ENCODE results near the gene ZDHHC14. TPM values are rescaled to one million over a fixed set of nuclear protein-coding genes. Genes with fewer than 3 reads are reported as not detected.

ZDHHC14 gene
- total and polyA plus RNA-seq, 2 experiments from 2014 or later = 3.0 to 7.4 TPM

- TF ChIP-seq ZNF462 (CRISPR knock-in tag; IDR thresholded peaks at IDR 0.05) = no peak
- TF ChIP-seq ZNF114 (CRISPR knock-in tag; IDR thresholded peaks at IDR 0.05) = no peak
Measured at GRCh38 chr6:157721830-157722229, 340.8 kb downstream of the ZDHHC14 start (continued).

GRCh38 chr6:157723376-157723775 lies 342.4 kb downstream of the ZDHHC14 start:
- Mint-ChIP-seq H3K4me3 (no peak overlapping the region), H3K36me3 (ENCODE audit: low read depth) (peaks cover 18% of the 10 kb centered on the region)
- no peak for ATAC-seq

More at GRCh38 chr6:157723376-157723775, 342.4 kb downstream of the ZDHHC14 start:
- Histone ChIP-seq H3K4me2 (no peak overlapping the region), H3K27ac (ENCODE audit: low read depth) (no peak overlapping the region), H2AFZ (no peak overlapping the region), H3K4me1 (ENCODE audit: insufficient read depth) (no peaks in the 10 kb centered on the region), H3K36me3 (ENCODE audit: insufficient read depth) (no peaks in the 10 kb centered on the region), H4K20me1 (replicated peaks; ENCODE audit: insufficient read depth) (no peaks in the 10 kb centered on the region), H3F3A (replicated peaks; ENCODE audit: low read depth) (no peaks in the 10 kb centered on the region), H3K4me3 (no peak overlapping the region), H3K9me2 (ENCODE audit: insufficient read depth) (0 out of 2 replicates have a peak, but pooled peaks cover 5% of the 10 kb centered on the region), H3K79me2 (replicated peaks; ENCODE audit: insufficient read depth) (no peaks in the 10 kb centered on the region), H3K27me3 (ENCODE audit: insufficient read depth) (no peaks in the 10 kb centered on the region)
- Mint-ChIP-seq H3K9me3 (peaks cover 21% of the 10 kb centered on the region), H3K4me1 (peaks cover 6% of the 10 kb centered on the region), H3K27me3 (ENCODE audit: insufficient read depth, low read depth, poor library complexity) (peaks cover 3% of the 10 kb centered on the region), H3K27ac (no peak overlapping the region)
- no peak for TF ChIP-seq ZNF462 (CRISPR knock-in tag; IDR thresholded peaks at IDR 0.05)
- TF ChIP-seq POLR2AphosphoS5 (IDR thresholded peaks at IDR 0.05; ENCODE audit: low read depth) = no peak
- TF ChIP-seq CREB1 (CRISPR knock-in tag; IDR thresholded peaks at IDR 0.05; ENCODE audit: low read depth) = no peak
- no peak for TF ChIP-seq ZNF331 (CRISPR knock-in tag; IDR thresholded peaks at IDR 0.05; ENCODE audit: low read depth)
- TF ChIP-seq EZH2 (IDR thresholded peaks at IDR 0.05; ENCODE audit: low read depth, unreplicated experiment) = no peak
- no peak for DNase-seq (ENCODE audit: low spot score)
